Peyer's patch (tissue), 4 donors: ENCODE data around the gene RAB35.

Experiments
- POLR2A ChIP-seq, 2 donors: fragments of 450-650 bp; IDR thresholded peaks; one replicate each; pipeline ENCODE4 v1.5.1; 2017; ENCODE audit warnings: antibody characterized with exemption in 2 of 2, mild to moderate bottlenecking in 2 of 2, moderate library complexity in 2 of 2
- TF ChIP-seq, protein P1 (sequence below), 6 experiments: fragments of 450-650 bp in 4 of 6; fragments of 200-600 bp in 2 of 6; sonication (generic) in 1 of 6; IDR thresholded peaks; one replicate each; pipeline ENCODE4 v1.5.1; 2017 to 2019; ENCODE audit warnings: antibody characterized with exemption in 6 of 6, mild to moderate bottlenecking in 3 of 6, moderate library complexity in 1 of 6

- TF ChIP-seq, protein P1, sequence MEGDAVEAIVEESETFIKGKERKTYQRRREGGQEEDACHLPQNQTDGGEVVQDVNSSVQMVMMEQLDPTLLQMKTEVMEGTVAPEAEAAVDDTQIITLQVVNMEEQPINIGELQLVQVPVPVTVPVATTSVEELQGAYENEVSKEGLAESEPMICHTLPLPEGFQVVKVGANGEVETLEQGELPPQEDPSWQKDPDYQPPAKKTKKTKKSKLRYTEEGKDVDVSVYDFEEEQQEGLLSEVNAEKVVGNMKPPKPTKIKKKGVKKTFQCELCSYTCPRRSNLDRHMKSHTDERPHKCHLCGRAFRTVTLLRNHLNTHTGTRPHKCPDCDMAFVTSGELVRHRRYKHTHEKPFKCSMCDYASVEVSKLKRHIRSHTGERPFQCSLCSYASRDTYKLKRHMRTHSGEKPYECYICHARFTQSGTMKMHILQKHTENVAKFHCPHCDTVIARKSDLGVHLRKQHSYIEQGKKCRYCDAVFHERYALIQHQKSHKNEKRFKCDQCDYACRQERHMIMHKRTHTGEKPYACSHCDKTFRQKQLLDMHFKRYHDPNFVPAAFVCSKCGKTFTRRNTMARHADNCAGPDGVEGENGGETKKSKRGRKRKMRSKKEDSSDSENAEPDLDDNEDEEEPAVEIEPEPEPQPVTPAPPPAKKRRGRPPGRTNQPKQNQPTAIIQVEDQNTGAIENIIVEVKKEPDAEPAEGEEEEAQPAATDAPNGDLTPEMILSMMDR (IDR thresholded peaks at IDR 0.05) = no peak
- no peak for TF ChIP-seq POLR2A (IDR thresholded peaks at IDR 0.05)
Observed at GRCh38 chr12:120158351-120158750, 41.8 kb upstream of the RAB35 start.
